ENCODE measurements around the gene GLYR1.

The GLYR1 gene

GRCh38 chr16:4778050-4778392, 69.1 kb downstream of the GLYR1 start:
- no peak for TF ChIP-seq REST (IDR thresholded peaks at IDR 0.05; ENCODE audit: insufficient read depth in 1 of 2, low read depth in 2 of 2, low read length in 2 of 2)
- no peak for TF ChIP-seq FOXP2 (optimal IDR thresholded peaks at IDR 0.05; ENCODE audit: borderline replicate concordance, extremely low read depth, extremely low read length, insufficient read depth)
- no peak for TF ChIP-seq SIN3A (IDR thresholded peaks at IDR 0.05; ENCODE audit: borderline replicate concordance, insufficient read depth, low read length)
- TF ChIP-seq TAF1 (IDR thresholded peaks at IDR 0.05; ENCODE audit: borderline replicate concordance, insufficient read depth, low read length), result no peak
- TF ChIP-seq POLR2AphosphoS5 (IDR thresholded peaks at IDR 0.05; ENCODE audit: low read depth, low read length), result no peak

GRCh38 chr16:4777339-4778049, 69.6 kb downstream of the GLYR1 start:
- TF ChIP-seq FOXP2 (optimal IDR thresholded peaks at IDR 0.05; ENCODE audit: borderline replicate concordance, extremely low read depth, extremely low read length, insufficient read depth), result no peak

DNA sequence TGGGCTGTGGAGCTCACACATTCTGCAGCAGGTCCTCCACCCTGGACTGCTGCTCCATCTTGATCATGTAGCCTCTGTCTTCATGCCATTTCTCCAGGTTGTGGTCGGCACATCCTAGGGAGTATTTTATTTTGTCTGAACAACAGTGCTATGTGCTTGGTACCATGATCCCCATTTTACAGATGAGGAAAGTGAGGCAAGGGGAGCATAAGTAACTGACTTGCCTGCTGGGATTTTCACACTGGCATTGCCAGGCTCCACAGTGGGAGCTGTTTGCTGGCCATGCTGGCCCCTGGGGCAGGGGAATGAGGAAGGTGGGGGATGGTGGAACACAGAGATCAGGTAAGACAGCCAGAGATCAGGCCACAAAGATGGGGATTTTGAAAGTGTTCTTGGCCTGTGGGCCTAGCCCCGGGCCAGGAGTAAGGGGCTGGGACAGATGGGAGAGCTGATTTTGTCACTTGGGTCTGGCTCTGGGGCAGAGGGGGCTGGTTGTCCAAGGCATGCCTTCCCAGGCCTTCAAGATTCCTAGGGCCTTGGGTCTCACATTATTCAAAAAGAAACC, 70.9 kb downstream of the GLYR1 start:
- TF ChIP-seq FOXP2 (optimal IDR thresholded peaks at IDR 0.05; ENCODE audit: borderline replicate concordance, extremely low read depth, extremely low read length, insufficient read depth) (no peak), POLR2AphosphoS5 (IDR thresholded peaks at IDR 0.05; ENCODE audit: low read depth, low read length) (no peak), REST (IDR thresholded peaks at IDR 0.05; ENCODE audit: insufficient read depth in 1 of 2, low read depth in 2 of 2, low read length in 2 of 2) (no peak), SIN3A (IDR thresholded peaks at IDR 0.05; ENCODE audit: borderline replicate concordance, insufficient read depth, low read length) (no peak), TAF1 (IDR thresholded peaks at IDR 0.05; ENCODE audit: borderline replicate concordance, insufficient read depth, low read length) (no peak)

GRCh38 chr16:4775005-4775404, 72.1 kb downstream of the GLYR1 start:
- TF ChIP-seq POLR2AphosphoS5 (IDR thresholded peaks at IDR 0.05; ENCODE audit: low read depth, low read length) (no peak), REST (IDR thresholded peaks at IDR 0.05; ENCODE audit: insufficient read depth in 1 of 2, low read depth in 2 of 2, low read length in 2 of 2) (no peak), TAF1 (IDR thresholded peaks at IDR 0.05; ENCODE audit: borderline replicate concordance, insufficient read depth, low read length) (no peak), SIN3A (IDR thresholded peaks at IDR 0.05; ENCODE audit: borderline replicate concordance, insufficient read depth, low read length) (no peak), FOXP2 (optimal IDR thresholded peaks at IDR 0.05; ENCODE audit: borderline replicate concordance, extremely low read depth, extremely low read length, insufficient read depth) (no peak)

DNA sequence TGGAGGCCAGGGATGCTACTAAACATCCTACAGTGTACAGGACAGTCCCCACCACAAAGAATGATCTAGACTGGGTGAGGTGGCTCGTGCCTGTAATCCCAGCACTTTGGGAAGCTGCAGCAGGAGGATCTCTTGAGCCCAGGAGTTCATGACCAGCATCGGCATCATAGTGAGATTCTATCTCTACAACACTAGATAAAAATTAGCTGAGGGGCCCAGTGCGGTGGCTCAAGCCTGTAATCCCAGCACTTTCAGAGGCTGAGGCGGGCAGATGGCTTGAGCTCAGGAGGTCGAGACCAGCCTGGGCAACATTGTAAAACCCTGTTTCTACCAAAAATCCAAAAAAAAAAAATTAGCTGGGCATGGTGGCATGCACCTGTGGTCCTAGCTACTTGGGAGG, 74.7 kb downstream of the GLYR1 start:
- TF ChIP-seq FOXP2 (optimal IDR thresholded peaks at IDR 0.05; ENCODE audit: borderline replicate concordance, extremely low read depth, extremely low read length, insufficient read depth) (no peak), SIN3A (IDR thresholded peaks at IDR 0.05; ENCODE audit: borderline replicate concordance, insufficient read depth, low read length) (no peak), POLR2AphosphoS5 (IDR thresholded peaks at IDR 0.05; ENCODE audit: low read depth, low read length) (no peak), REST (IDR thresholded peaks at IDR 0.05; ENCODE audit: insufficient read depth in 1 of 2, low read depth in 2 of 2, low read length in 2 of 2) (no peak)
